ENCODE measurements around the gene GFPT2. TPM values are rescaled to one million over a fixed set of nuclear protein-coding genes. Genes with fewer than 3 reads are reported as not detected.

GFPT2 gene
- total and polyA plus RNA-seq, 9 of the 15 experiments (the other 6 are each of a cell fraction or from before 2014, with no cell fraction given): 0.07 to 0.14 (median 0.08) TPM; not detected in 6

DNA sequence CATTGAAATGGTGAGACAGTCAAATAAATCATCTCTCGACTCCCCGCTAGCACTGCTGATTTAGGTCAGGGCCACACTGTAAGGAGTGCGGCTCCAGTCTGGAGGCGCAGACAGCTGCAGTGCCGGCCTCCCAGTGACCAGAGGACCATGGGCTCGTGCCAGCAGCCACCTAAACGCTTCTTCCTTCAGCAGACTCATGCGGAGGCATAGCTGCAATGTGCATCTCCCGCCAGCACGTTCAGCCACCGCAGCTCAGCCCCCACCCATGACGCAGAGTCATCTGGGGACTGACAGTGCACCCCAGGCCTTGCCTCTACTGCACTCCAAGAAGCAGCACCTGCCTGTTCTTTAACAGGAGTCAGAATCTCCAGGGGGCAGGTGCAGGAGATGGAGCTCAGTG, 47.7 kb downstream of the GFPT2 start:
- 2% methylated on average over 12 of the region's 12 CpGs for WGBS (ENCODE audit: insufficient coverage, low coverage, missing lambda C conversion rate)
- H3K4me2 ChIP-seq (ENCODE audit: insufficient read depth, low read length): no peak overlapping the region
- intact Hi-C loops (cut with micrococcal nuclease): no loop called here
- H3K9ac ChIP-seq (ENCODE audit: insufficient read depth in 1 of 2, low read depth in 2 of 2, low read length in 2 of 2): no peak overlapping the region
- no peaks in the 10 kb centered on the region for H4K20me1 ChIP-seq (replicated peaks; ENCODE audit: control insufficient read depth, insufficient read depth, low read length)
- no peaks in the 10 kb centered on the region for H3K79me2 ChIP-seq (ENCODE audit: control insufficient read depth, insufficient read depth, low read length)
- BruUV-seq (replicated peaks): no TSS peak
- DNase-seq (ENCODE audit: extremely low read depth in 1 of 4, low spot score in 3 of 4): no peak
- ChIA-PET POLR2A (interaction anchor here (0.6 to 0.7 kb wide), 2 partner anchors 9 to 10 kb away, joined by 3 read pairs; no protein-coding TSS in a partner anchor), CTCF (ENCODE audit: low intra/inter-chr PET ratio) (no interaction called here)
- no peak overlapping the region for H3K27ac ChIP-seq (ENCODE audit: extremely low read depth, low read depth, low read length)
- no peaks in the 10 kb centered on the region for H3K9me3 ChIP-seq (replicated peaks; ENCODE audit: control insufficient read depth, insufficient read depth, low read depth, low read length)
- peaks cover 38 to 64% of the 10 kb centered on the region in 2 experiments for H3K27me3 ChIP-seq (ENCODE audit: control insufficient read depth in 2 of 2, insufficient read depth in 2 of 2, low read length in 2 of 2)
- in situ Hi-C loops (cut with MboI): no loop called here
- no peak overlapping the region for H3K4me3 ChIP-seq
- no peak overlapping the region for H2AFZ ChIP-seq (ENCODE audit: low read depth, low read length)
- no peaks in the 10 kb centered on the region for H3K36me3 ChIP-seq (ENCODE audit: control insufficient read depth, insufficient read depth, low read length)
- no peaks in the 10 kb centered on the region for H3K9me1 ChIP-seq (ENCODE audit: control insufficient read depth, insufficient read depth, low read length)
- H3K4me1 ChIP-seq (replicated peaks in 1 of 2; ENCODE audit: control insufficient read depth in 2 of 2, insufficient read depth in 2 of 2, low read length in 2 of 2): no peaks in the 10 kb centered on the region; a peak in 1 of 5 replicates
- no peak for FAIRE-seq
- no peak for ATAC-seq
- TF ChIP-seq MEIS2 (IDR thresholded peaks at IDR 0.05; ENCODE audit: partially characterized antibody): peak; percentile 12
- TF ChIP-seq, protein P1, sequence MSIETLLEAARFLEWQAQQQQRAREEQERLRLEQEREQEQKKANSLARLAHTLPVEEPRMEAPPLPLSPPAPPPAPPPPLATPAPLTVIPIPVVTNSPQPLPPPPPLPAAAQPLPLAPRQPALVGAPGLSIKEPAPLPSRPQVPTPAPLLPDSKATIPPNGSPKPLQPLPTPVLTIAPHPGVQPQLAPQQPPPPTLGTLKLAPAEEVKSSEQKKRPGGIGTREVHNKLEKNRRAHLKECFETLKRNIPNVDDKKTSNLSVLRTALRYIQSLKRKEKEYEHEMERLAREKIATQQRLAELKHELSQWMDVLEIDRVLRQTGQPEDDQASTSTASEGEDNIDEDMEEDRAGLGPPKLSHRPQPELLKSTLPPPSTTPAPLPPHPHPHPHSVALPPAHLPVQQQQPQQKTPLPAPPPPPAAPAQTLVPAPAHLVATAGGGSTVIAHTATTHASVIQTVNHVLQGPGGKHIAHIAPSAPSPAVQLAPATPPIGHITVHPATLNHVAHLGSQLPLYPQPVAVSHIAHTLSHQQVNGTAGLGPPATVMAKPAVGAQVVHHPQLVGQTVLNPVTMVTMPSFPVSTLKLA (conservative IDR thresholded peaks at IDR 0.05): no peak
- no peak for TF ChIP-seq GATAD2A (IDR thresholded peaks at IDR 0.05)

Data from K562 (cell line).